ENCODE measurements around the gene MYCBP.
A peak's percentile ranks its signal among the peaks of the same experiment; 100 is the strongest.

The MYCBP gene, protein sequence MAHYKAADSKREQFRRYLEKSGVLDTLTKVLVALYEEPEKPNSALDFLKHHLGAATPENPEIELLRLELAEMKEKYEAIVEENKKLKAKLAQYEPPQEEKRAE

DNA sequence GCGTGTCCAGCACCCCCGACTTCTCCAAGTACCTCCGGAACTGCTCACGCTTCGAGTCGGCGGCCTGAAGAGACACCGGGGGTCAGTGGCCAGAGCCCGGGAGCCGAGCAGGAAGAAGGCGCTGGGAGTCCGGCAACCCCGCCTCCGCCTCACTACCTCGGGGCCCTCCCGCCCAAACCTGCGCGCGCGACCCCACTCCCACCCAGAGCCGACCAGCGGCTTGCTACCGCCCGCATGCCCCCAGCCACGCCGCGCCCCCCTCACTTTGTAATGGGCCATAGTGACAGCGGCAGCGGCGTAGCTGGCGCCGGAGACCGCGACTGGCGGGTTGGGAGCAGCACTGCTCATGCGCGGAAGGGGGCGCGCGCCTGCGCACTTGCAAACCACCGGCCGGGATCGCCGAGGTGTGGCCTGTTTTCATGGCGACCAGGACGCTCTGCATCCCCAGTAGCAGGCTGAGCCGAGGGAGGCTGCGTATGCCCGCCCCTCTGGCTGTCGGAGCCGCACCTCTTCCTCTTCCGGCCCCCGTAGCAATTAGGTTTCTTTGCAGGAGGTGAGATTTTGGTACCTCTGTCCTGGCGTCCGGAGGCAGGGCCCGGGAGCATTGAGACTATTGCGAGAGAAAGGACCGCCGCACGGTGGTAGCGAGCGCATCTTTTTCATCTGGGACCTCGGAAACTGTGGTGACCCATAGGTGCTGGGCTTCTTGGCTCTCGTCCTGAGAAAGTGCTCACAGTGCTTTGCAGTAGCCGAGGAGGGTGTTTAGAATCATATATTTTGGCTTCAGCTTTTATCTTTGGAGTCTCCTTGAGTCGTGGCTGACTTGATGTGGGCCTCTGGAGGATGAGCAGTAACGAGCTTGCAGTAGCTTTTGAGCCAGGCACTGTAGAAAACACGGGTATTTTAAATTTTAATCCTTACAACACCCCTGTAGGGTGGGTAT lies at the start of gene MYCBP:
MYCBP (minus strand) TSS at position 322 of the 943 bp plus-strand sequence; CDS start at position 279, 43 bp downstream.
- peaks cover 25% of the 10 kb centered on the region for H3K4me1 ChIP-seq (ENCODE audit: low read depth, poor library complexity, severe bottlenecking)
- H3K4me2 ChIP-seq: peak within 1 kb of the TSS; percentile 97
- H3K27ac ChIP-seq: no peak within 1 kb of the TSS
- peak within 1 kb of the TSS; percentile 85 for H2AFZ ChIP-seq (ENCODE audit: low read depth)
- H3K36me3 ChIP-seq (ENCODE audit: insufficient read depth): no peaks in the 10 kb centered on the region
- H3K9ac ChIP-seq: peak within 1 kb of the TSS; percentile 51; the same call in 1 of the 2 replicates
- H3K4me3 ChIP-seq (IDR thresholded peaks at IDR 0.05; ENCODE audit: insufficient read depth, low read depth, low read length): peak within 1 kb of the TSS; percentile 89
- TF ChIP-seq CTCF (conservative IDR thresholded peaks at IDR 0.05; ENCODE audit: low read depth, low read length): peak; percentile 38; the same call in 1 of the 2 replicates
- H3K27me3 ChIP-seq (ENCODE audit: insufficient read depth, low read depth): no peaks in the 10 kb centered on the region
- peaks cover 15% of the 10 kb centered on the region; the same call in 1 of the 2 replicates for H3K79me2 ChIP-seq (ENCODE audit: insufficient read depth, low read depth)
- no peaks in the 10 kb centered on the region for H4K20me1 ChIP-seq (ENCODE audit: insufficient read depth)

GRCh38 chr1:38919130-38919529 lies 46.0 kb upstream of the MYCBP start:
- no peak for TF ChIP-seq CTCF (conservative IDR thresholded peaks at IDR 0.05; ENCODE audit: low read depth, low read length)
- Histone ChIP-seq H3K79me2 (ENCODE audit: insufficient read depth, low read depth) (no peaks in the 10 kb centered on the region), H3K36me3 (ENCODE audit: insufficient read depth) (no peaks in the 10 kb centered on the region), H2AFZ (ENCODE audit: low read depth) (peak overlapping the region; percentile 84; the same call in 1 of the 2 replicates), H3K9ac (no peak overlapping the region), H3K4me1 (ENCODE audit: low read depth, poor library complexity, severe bottlenecking) (peaks cover 5% of the 10 kb centered on the region), H3K4me2 (peak overlapping the region; percentile 33; the same call in 1 of the 2 replicates), H4K20me1 (ENCODE audit: insufficient read depth) (no peaks in the 10 kb centered on the region), H3K27me3 (ENCODE audit: insufficient read depth, low read depth) (no peaks in the 10 kb centered on the region), H3K27ac (no peak overlapping the region), H3K4me3 (IDR thresholded peaks at IDR 0.05; ENCODE audit: insufficient read depth, low read depth, low read length) (no peak overlapping the region)

- Histone ChIP-seq H3K27ac (no peak overlapping the region), H3K9ac (0 out of 2 replicates have a peak overlapping the region, but pooled peaks have one; percentile 16), H2AFZ (ENCODE audit: low read depth) (peak overlapping the region; percentile 84), H3K4me1 (ENCODE audit: low read depth, poor library complexity, severe bottlenecking) (peaks cover 5% of the 10 kb centered on the region), H3K79me2 (ENCODE audit: insufficient read depth, low read depth) (no peaks in the 10 kb centered on the region), H3K27me3 (ENCODE audit: insufficient read depth, low read depth) (no peaks in the 10 kb centered on the region), H3K4me2 (peak overlapping the region; percentile 33; the same call in 1 of the 2 replicates), H3K4me3 (IDR thresholded peaks at IDR 0.05; ENCODE audit: insufficient read depth, low read depth, low read length) (no peak overlapping the region), H3K36me3 (ENCODE audit: insufficient read depth) (no peaks in the 10 kb centered on the region), H4K20me1 (ENCODE audit: insufficient read depth) (no peaks in the 10 kb centered on the region)
- no peak for TF ChIP-seq CTCF (conservative IDR thresholded peaks at IDR 0.05; ENCODE audit: low read depth, low read length)
Measured at GRCh38 chr1:38918568-38918967, 45.4 kb upstream of the MYCBP start.

GRCh38 chr1:38917772-38918171 lies 44.6 kb upstream of the MYCBP start:
- Histone ChIP-seq H3K4me2 (no peak overlapping the region), H3K4me1 (ENCODE audit: low read depth, poor library complexity, severe bottlenecking) (peaks cover 5% of the 10 kb centered on the region), H4K20me1 (ENCODE audit: insufficient read depth) (no peaks in the 10 kb centered on the region), H3K9ac (no peak overlapping the region), H3K79me2 (ENCODE audit: insufficient read depth, low read depth) (no peaks in the 10 kb centered on the region), H3K36me3 (ENCODE audit: insufficient read depth) (no peaks in the 10 kb centered on the region), H3K27ac (no peak overlapping the region), H2AFZ (ENCODE audit: low read depth) (peak overlapping the region; percentile 84), H3K4me3 (IDR thresholded peaks at IDR 0.05; ENCODE audit: insufficient read depth, low read depth, low read length) (no peak overlapping the region), H3K27me3 (ENCODE audit: insufficient read depth, low read depth) (no peaks in the 10 kb centered on the region)
- no peak for TF ChIP-seq CTCF (conservative IDR thresholded peaks at IDR 0.05; ENCODE audit: low read depth, low read length)
